H1 (cell line): Measurements from ENCODE around the gene PBX3. TPM values are rescaled to one million over a fixed set of nuclear protein-coding genes. Genes with fewer than 3 reads are reported as not detected.

Source experiments
- CTCF ChIA-PET: fragments of 300-600 bp; sonication (Branson Sonifier 250); formaldehyde crosslinking; loops from one replicate; lab custom pipeline; 2021; ENCODE audit not compliant: partially characterized antibody; lab: Charles Lee
- POLR2A ChIA-PET: fragments of 300-600 bp; sonication (Branson Sonifier 250); formaldehyde crosslinking; loops from one replicate; lab custom pipeline; 2021; ENCODE audit warnings: inconsistent platforms; ENCODE audit not compliant: partially characterized antibody; lab: Charles Lee
- DNase-seq, 2 experiments: peaks; one replicate each; pipeline versions ENCODE4 v3.0.0 to v3.0.0-alpha.2; 2010 to 2022; ENCODE audit warnings: low spot score in 2 of 2, low read depth in 1 of 2, mixed read lengths in 1 of 2
- FAIRE-seq: peaks from 2 replicates; lab custom pipeline; 2011; peaks lifted over from hg19 to GRCh38; lab: Jason Lieb, UNC
- H2AFZ ChIP-seq: 2 replicates; pipeline ENCODE4 v1.8.1; 2012; ENCODE audit warnings: low read length, inconsistent platforms
- H2AK5ac ChIP-seq: 2 replicates; pipeline ENCODE4 v1.6.1; 2013; ENCODE audit warnings: low read depth, low read length
- H2BK120ac ChIP-seq: replicated peaks from 2 replicates; pipeline ENCODE3; 2013; ENCODE audit warnings: low read depth, low read length, inconsistent platforms
- H2BK12ac ChIP-seq: 2 replicates; pipeline ENCODE4 v1.6.1; 2013; ENCODE audit warnings: low read depth, low read length
- H2BK15ac ChIP-seq: 2 replicates; pipeline ENCODE4 v1.6.1; 2013; ENCODE audit warnings: low read length
- H2BK20ac ChIP-seq: 2 replicates; pipeline ENCODE4 v1.6.1; 2013; ENCODE audit warnings: low read length
- H2BK5ac ChIP-seq: 2 replicates; pipeline ENCODE4 v1.6.1; 2013; ENCODE audit warnings: low read depth, low read length
- H3K14ac ChIP-seq: 2 replicates; pipeline ENCODE4 v1.6.1; 2013; ENCODE audit warnings: inconsistent platforms; ENCODE audit not compliant: insufficient read length
- H3K18ac ChIP-seq: 2 replicates; pipeline ENCODE4 v1.6.1; 2013; ENCODE audit warnings: low read length; ENCODE audit errors: extremely low read depth
- H3K23ac ChIP-seq: 2 replicates; pipeline ENCODE4 v1.6.1; 2013; ENCODE audit warnings: inconsistent platforms; ENCODE audit not compliant: insufficient read length
- H3K23me2 ChIP-seq: 2 replicates; pipeline ENCODE4 v1.6.1; 2013; ENCODE audit warnings: low read depth, low read length
- H3K27ac ChIP-seq: 2 replicates; pipeline ENCODE4 v1.6.1; 2011; ENCODE audit warnings: low read depth, low read length, inconsistent platforms
- H3K27me3 ChIP-seq, 4 experiments: replicated peaks in 1 of 4; 1 replicate in 1 of 4; 2 replicates in 3 of 4; pipeline versions ENCODE4 v1.6.1 to v1.8.1; 2011 to 2013; ENCODE audit warnings: low read length in 3 of 4, mild to moderate bottlenecking in 3 of 4, inconsistent platforms in 2 of 4, mixed read lengths in 2 of 4, moderate library complexity in 1 of 4; ENCODE audit not compliant: control insufficient read depth in 3 of 4, insufficient read depth in 3 of 4; ENCODE audit errors: extremely low read depth in 1 of 4
- H3K36me3 ChIP-seq, 4 experiments: 2 replicates each; pipeline versions ENCODE4 v1.6.1 to v1.8.1; 2011 to 2013; ENCODE audit warnings: mild to moderate bottlenecking in 4 of 4, low read length in 3 of 4, moderate library complexity in 2 of 4, control low read depth in 1 of 4, inconsistent platforms in 1 of 4; ENCODE audit not compliant: insufficient read depth in 4 of 4, control insufficient read depth in 2 of 4
- H3K4ac ChIP-seq: replicated peaks from 2 replicates; pipeline ENCODE3; 2013; ENCODE audit warnings: low read length, low read depth, mixed read lengths, inconsistent platforms; ENCODE audit not compliant: insufficient read length
- H3K4me1 ChIP-seq, 4 experiments: replicated peaks in 1 of 4; 1 replicate in 1 of 4; 2 replicates in 3 of 4; pipeline versions ENCODE4 v1.6.1 to v1.8.1; 2011 to 2013; ENCODE audit warnings: low read length in 3 of 4, inconsistent platforms in 2 of 4, mixed read lengths in 1 of 4; ENCODE audit not compliant: insufficient read depth in 4 of 4, control insufficient read depth in 3 of 4
- H3K4me2 ChIP-seq, 2 experiments: 2 replicates each; pipeline versions ENCODE4 v1.6.1 to v1.8.1; 2011 to 2013; ENCODE audit warnings: low read depth in 2 of 2, low read length in 2 of 2, control low read depth in 1 of 2, inconsistent platforms in 1 of 2, mild to moderate bottlenecking in 1 of 2; ENCODE audit not compliant: insufficient read depth in 1 of 2
- H3K4me3 ChIP-seq, 4 experiments: fragments of 200-600, 300-600 bp in 1 of 4; sonication (generic), shearing (Covaris generic), sonication (Bioruptor Twin) in 1 of 4; 2 replicates each; pipeline versions ENCODE4 v1.5.1 to v1.8.1; 2011 to 2016; ENCODE audit warnings: low read length in 4 of 4, low read depth in 3 of 4, control low read depth in 2 of 4, inconsistent platforms in 2 of 4, mild to moderate bottlenecking in 2 of 4, mixed read lengths in 1 of 4, moderate library complexity in 1 of 4; ENCODE audit not compliant: insufficient read depth in 2 of 4; ENCODE audit errors: extremely low read depth in 1 of 4
- H3K56ac ChIP-seq: replicated peaks from 2 replicates; pipeline ENCODE3; 2013; ENCODE audit warnings: low read depth, mild to moderate bottlenecking, mixed read lengths, low read length, inconsistent platforms; ENCODE audit not compliant: insufficient read length
- H3K79me1 ChIP-seq: 2 replicates; pipeline ENCODE4 v1.6.1; 2013; ENCODE audit warnings: low read depth, low read length, control low read depth
- H3K79me2 ChIP-seq, 2 experiments: 2 replicates each; pipeline versions ENCODE4 v1.6.1 to v1.8.1; 2012 to 2013; ENCODE audit warnings: low read length in 2 of 2, mild to moderate bottlenecking in 2 of 2, inconsistent platforms in 1 of 2; ENCODE audit not compliant: insufficient read depth in 2 of 2, control insufficient read depth in 1 of 2
- H3K9ac ChIP-seq, 4 experiments: replicated peaks in 1 of 4; 1 replicate in 1 of 4; 2 replicates in 3 of 4; pipeline versions ENCODE4 v1.6.1 to v1.8.1; 2011 to 2013; ENCODE audit warnings: low read depth in 3 of 4, low read length in 3 of 4, control low read depth in 2 of 4, mild to moderate bottlenecking in 2 of 4, moderate library complexity in 2 of 4, inconsistent platforms in 1 of 4; ENCODE audit errors: extremely low read depth in 1 of 4
- H3K9me3 ChIP-seq, 2 experiments: 2 replicates each; pipeline versions ENCODE4 v1.6.1 to v1.8.1; 2012 to 2013; ENCODE audit warnings: mild to moderate bottlenecking in 2 of 2, moderate library complexity in 2 of 2, control low read depth in 1 of 2, inconsistent platforms in 1 of 2, low read depth in 1 of 2, low read length in 1 of 2, mixed read lengths in 1 of 2; ENCODE audit not compliant: insufficient read depth in 2 of 2
- H4K20me1 ChIP-seq, 2 experiments: replicated peaks in 1 of 2; 2 replicates each; pipeline versions ENCODE3 to v1.8.1; 2011 to 2013; ENCODE audit warnings: inconsistent platforms in 2 of 2, low read length in 2 of 2, mild to moderate bottlenecking in 1 of 2; ENCODE audit not compliant: insufficient read depth in 2 of 2, control insufficient read depth in 1 of 2
- H4K5ac ChIP-seq: 2 replicates; pipeline ENCODE4 v1.6.1; 2013; ENCODE audit warnings: low read length, low read depth, mixed read lengths, inconsistent platforms; ENCODE audit not compliant: insufficient read length
- H4K8ac ChIP-seq: 2 replicates; pipeline ENCODE4 v1.8.0; 2013; ENCODE audit warnings: mild to moderate bottlenecking, moderate library complexity, low read length, inconsistent platforms; ENCODE audit not compliant: insufficient read depth; ENCODE audit errors: extremely low read depth
- H4K91ac ChIP-seq: replicated peaks from 2 replicates; pipeline ENCODE3; 2013; ENCODE audit warnings: low read length, mixed read lengths, inconsistent platforms; ENCODE audit not compliant: insufficient read length
- BCL11A ChIP-seq, 2 experiments: IDR thresholded peaks; one replicate each; pipeline ENCODE4 v1.6.1; 2011; ENCODE audit warnings: low read depth in 2 of 2, low read length in 2 of 2, mild to moderate bottlenecking in 2 of 2
- CTBP2 ChIP-seq: IDR thresholded peaks from 2 replicates; pipeline ENCODE4 v1.7.0; 2011; ENCODE audit warnings: borderline replicate concordance, mild to moderate bottlenecking, moderate library complexity, mixed read lengths, low read length; ENCODE audit not compliant: insufficient read depth, insufficient read length
- SP2 ChIP-seq: IDR thresholded peaks from 2 replicates; pipeline ENCODE4 v1.6.1; 2012; ENCODE audit warnings: mild to moderate bottlenecking, low read length, inconsistent platforms
- WGBS, 2 experiments: shearing (Covaris generic) in 1 of 2; methylation state at CpG; one replicate each; pipeline versions ENCODE4 v1.1.6 to v1.1.7; 2013 to 2015; ENCODE audit warnings: low lambda C conversion rate in 2 of 2, mixed read lengths in 2 of 2, inconsistent platforms in 1 of 2, low coverage in 1 of 2, missing lambda C conversion rate in 1 of 2; ENCODE audit not compliant: insufficient replicate concordance in 2 of 2, insufficient coverage in 1 of 2, insufficient read length in 1 of 2; ENCODE audit errors: extremely low coverage in 1 of 2, missing lambda C conversion rate in 1 of 2; 5-methylcytosine and 5-hydroxymethylcytosine counted together
- polyA plus RNA-seq, 7 experiments: library from polyadenylated mRNA; depleted of rRNA in 3 of 7; stranded (reverse) in 5 of 7; unstranded in 2 of 7; fragments of >200 nt in 5 of 7; fragments of 200-250 nt in 2 of 7; gene quantifications; 1 replicate in 5 of 7; 2 replicates in 1 of 7; 4 replicates in 1 of 7; pipeline versions ENCODE4 v1.2.1 to v1.2.3, GENCODE V29; 2011 to 2013; ENCODE audit warnings: missing spikeins in 2 of 7, mixed read lengths in 2 of 7
- total RNA-seq: library from RNA; stranded (reverse); fragmentation: NEBNext Ultra II Directional; extraction: Animal tissue kit (Norgen Biotek cat#: 25700); gene quantifications from 2 replicates; pipeline ENCODE4 v1.2.1, GENCODE V29; 2021

Gene PBX3
- total and polyA plus RNA-seq, 2 of the 8 experiments (the other 6 are each of a cell fraction or from before 2014, with no cell fraction given) = 22.7 to 44.3 TPM

- no peaks in the 10 kb centered on the region for H3K36me3 ChIP-seq
- H2BK20ac ChIP-seq = no peak overlapping the region
- ChIA-PET CTCF (interaction anchor here (0.6 kb wide), 1 partner anchor 74 kb away, joined by 3 read pairs; no protein-coding TSS in a partner anchor), POLR2A (no interaction called here)
- H3K4ac ChIP-seq = no peak overlapping the region
- H3K18ac ChIP-seq = no peak overlapping the region
- H3K4me1 ChIP-seq = peaks cover 1 to 18% (median 12%) of the 10 kb centered on the region in 4 experiments; a peak in 5 of 7 replicates
- H3K27ac ChIP-seq = no peak overlapping the region
- H2AK5ac ChIP-seq = no peak overlapping the region
- H2BK15ac ChIP-seq = no peak overlapping the region
- H3K4me3 ChIP-seq = no peak overlapping the region
- no peak overlapping the region for H3K14ac ChIP-seq
- no peak overlapping the region for H4K8ac ChIP-seq
- no peaks in the 10 kb centered on the region for H3K9me3 ChIP-seq
- no peaks in the 10 kb centered on the region for H4K20me1 ChIP-seq
- no peak overlapping the region for H3K23ac ChIP-seq
- no peak overlapping the region for H2BK120ac ChIP-seq
- no peak overlapping the region for H2BK5ac ChIP-seq
- WGBS, 2 experiments = 89% methylated on average over 12 of the region's 12 CpGs; no CpG with 5 or more reads in 1 of the 2 experiments
- H4K91ac ChIP-seq = no peak overlapping the region
- H3K23me2 ChIP-seq = no peaks in the 10 kb centered on the region
- H3K9ac ChIP-seq = no peak overlapping the region
- no peak overlapping the region for H3K56ac ChIP-seq
- no peaks in the 10 kb centered on the region for H3K79me2 ChIP-seq
- no peak overlapping the region for H2AFZ ChIP-seq
- FAIRE-seq (no peak), DNase-seq (no peak)
- no peak overlapping the region for H4K5ac ChIP-seq
- H3K4me2 ChIP-seq = no peak overlapping the region
- H3K79me1 ChIP-seq = 0 out of 2 replicates have a peak, but pooled peaks cover 2% of the 10 kb centered on the region
- no peak overlapping the region for H2BK12ac ChIP-seq
- H3K27me3 ChIP-seq = no peaks in the 10 kb centered on the region
- TF ChIP-seq CTBP2 = no peak
- TF ChIP-seq BCL11A (IDR thresholded peaks at IDR 0.05; ENCODE audit: low read depth in 2 of 2, low read length in 2 of 2) = no peak
- no peak for TF ChIP-seq SP2
Observed at GRCh38 chr9:125953314-125954019, 206.3 kb downstream of the PBX3 start.
